Ectodermal cell (in vitro differentiated cells): ENCODE data around the gene FHOD3.
A peak's percentile ranks its signal among the peaks of the same experiment; 100 is the strongest.

Experiments used
- H3K27ac ChIP-seq: 2 replicates; pipeline ENCODE4 v1.7.0; 2013; ENCODE audit warnings: mild to moderate bottlenecking, low read depth, low read length; ENCODE audit not compliant: insufficient read depth, poor library complexity, severe bottlenecking
- H3K27me3 ChIP-seq: 2 replicates; pipeline ENCODE4 v1.7.0; 2013; ENCODE audit warnings: mild to moderate bottlenecking, low read length; ENCODE audit not compliant: insufficient read depth, control insufficient read depth, poor library complexity, severe bottlenecking
- H3K36me3 ChIP-seq: one replicate; pipeline ENCODE4 v1.7.0; 2013; ENCODE audit warnings: low read length; ENCODE audit not compliant: control insufficient read depth, insufficient read depth
- H3K4me1 ChIP-seq: one replicate; pipeline ENCODE4 v1.7.0; 2013; ENCODE audit warnings: low read length; ENCODE audit not compliant: control insufficient read depth, insufficient read depth
- H3K4me3 ChIP-seq: 2 replicates; pipeline ENCODE4 v1.7.0; 2013; ENCODE audit warnings: low read depth, low read length, control low read depth; ENCODE audit not compliant: insufficient read depth
- H3K9me3 ChIP-seq: 2 replicates; pipeline ENCODE4 v1.7.0; 2013; ENCODE audit warnings: mild to moderate bottlenecking, low read length, moderate library complexity; ENCODE audit not compliant: control insufficient read depth
- WGBS, 2 experiments: methylation state at CpG; one replicate each; pipeline ENCODE4 v1.1.7; 2013; ENCODE audit warnings: missing lambda C conversion rate in 2 of 2; 5-methylcytosine and 5-hydroxymethylcytosine counted together

FHOD3 gene

DNA sequence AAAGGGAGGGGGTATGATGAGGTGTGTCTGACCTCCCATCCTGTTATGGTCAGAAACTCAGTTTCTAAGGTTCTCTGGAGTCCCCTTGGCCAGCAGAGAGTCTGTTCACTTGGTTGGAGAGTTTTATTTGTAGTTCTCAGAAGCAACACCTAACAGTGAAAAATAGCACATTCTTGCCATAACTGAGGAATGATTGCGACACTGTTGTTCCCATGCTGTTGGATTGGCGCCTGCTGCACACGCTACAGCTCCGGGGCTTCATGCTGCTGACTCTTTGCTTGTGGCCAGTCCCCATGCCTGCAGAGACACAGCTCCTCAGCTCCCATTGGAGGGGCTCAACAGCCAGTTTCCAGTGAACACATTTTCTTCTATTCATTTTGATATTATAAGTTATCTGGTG lies 489.2 kb downstream of the FHOD3 start:
- peaks cover 11% of the 10 kb centered on the region for H3K4me1 ChIP-seq
- H3K27ac ChIP-seq: no peak overlapping the region
- no peaks in the 10 kb centered on the region for H3K27me3 ChIP-seq
- no peaks in the 10 kb centered on the region for H3K9me3 ChIP-seq
- H3K4me3 ChIP-seq: no peak overlapping the region
- peaks cover 8% of the 10 kb centered on the region for H3K36me3 ChIP-seq
- WGBS, 2 experiments: 92 to 94% methylated on average over 4 of the region's 4 CpGs

DNA sequence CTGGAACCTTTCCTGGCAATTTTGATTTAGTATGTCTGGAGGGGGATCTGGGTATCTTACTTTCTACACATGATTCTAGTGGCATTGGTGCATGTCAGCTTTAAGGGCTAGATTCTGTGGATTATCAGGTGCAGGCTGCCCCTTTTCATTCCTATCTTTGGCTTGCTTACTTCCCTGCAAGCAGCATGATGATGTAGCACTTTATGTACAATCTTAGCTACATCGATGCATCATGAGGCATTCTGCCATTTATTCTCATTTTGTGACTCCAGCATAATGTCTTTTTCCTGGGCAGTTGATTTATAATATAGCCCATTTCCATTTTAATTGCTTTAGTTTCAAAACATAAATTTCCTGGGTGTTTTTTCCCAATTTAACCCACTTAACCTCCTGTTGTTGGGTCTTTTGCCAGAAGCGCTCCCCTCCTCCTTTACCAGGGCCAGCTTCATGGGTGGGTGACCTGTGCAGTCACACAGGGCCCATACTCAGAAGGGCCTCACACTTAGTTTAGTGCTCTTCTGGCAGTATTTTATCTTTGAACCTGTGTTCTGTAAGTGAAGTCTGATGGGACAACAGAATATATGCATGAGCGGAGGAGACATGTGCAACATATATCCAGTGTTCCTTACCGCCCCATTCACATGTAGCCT lies 495.2 kb downstream of the FHOD3 start:
- WGBS, 2 experiments: 94 to 100% methylated on average over 4 of the region's 4 CpGs
- peaks cover 16% of the 10 kb centered on the region for H3K36me3 ChIP-seq
- H3K9me3 ChIP-seq: no peaks in the 10 kb centered on the region
- no peak overlapping the region for H3K27ac ChIP-seq
- no peak overlapping the region for H3K4me3 ChIP-seq
- H3K4me1 ChIP-seq: no peaks in the 10 kb centered on the region
- H3K27me3 ChIP-seq: no peaks in the 10 kb centered on the region

DNA sequence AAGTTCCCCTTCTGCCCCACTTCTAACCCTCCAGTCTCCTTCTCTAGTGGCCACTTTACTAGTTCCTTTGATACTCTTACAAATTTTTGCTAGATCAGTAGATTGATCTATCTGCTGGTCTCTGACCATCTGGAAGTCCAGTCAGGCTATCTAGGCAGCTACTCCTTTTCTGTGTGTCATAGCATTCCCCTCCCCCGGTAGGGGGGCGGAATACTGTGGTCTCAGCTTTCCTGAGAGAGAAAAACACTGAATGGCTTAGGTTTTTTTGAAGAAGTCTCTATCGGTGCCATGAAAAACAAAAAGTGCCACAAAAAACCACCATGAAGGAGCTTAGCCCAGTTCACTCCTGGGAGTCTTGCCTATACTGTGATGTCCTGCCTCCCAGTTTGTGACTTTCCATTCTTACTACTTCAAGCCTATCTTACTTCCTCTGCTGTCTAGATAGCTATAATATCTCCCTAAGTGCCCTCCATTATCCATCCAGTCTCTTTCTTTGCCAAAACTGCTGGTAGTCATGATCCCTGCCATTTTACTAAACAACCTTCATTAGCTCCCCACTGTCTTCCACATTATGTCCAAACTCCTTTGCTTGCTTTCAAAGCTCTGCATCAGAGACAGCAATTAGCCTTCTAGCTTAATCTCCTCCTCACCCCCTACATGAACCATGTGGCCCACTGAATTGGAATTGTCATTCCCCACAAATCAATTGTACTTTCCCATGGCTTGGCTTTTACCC lies 501.4 kb downstream of the FHOD3 start:
- H3K36me3 ChIP-seq: peaks cover 30% of the 10 kb centered on the region
- H3K27ac ChIP-seq: peak overlapping the region; percentile 72
- H3K27me3 ChIP-seq: no peaks in the 10 kb centered on the region
- WGBS, 2 experiments: 61 to 68% methylated on average over 3 of the region's 3 CpGs
- no peaks in the 10 kb centered on the region for H3K9me3 ChIP-seq
- H3K4me1 ChIP-seq: peaks cover 15% of the 10 kb centered on the region
- H3K4me3 ChIP-seq: no peak overlapping the region

DNA sequence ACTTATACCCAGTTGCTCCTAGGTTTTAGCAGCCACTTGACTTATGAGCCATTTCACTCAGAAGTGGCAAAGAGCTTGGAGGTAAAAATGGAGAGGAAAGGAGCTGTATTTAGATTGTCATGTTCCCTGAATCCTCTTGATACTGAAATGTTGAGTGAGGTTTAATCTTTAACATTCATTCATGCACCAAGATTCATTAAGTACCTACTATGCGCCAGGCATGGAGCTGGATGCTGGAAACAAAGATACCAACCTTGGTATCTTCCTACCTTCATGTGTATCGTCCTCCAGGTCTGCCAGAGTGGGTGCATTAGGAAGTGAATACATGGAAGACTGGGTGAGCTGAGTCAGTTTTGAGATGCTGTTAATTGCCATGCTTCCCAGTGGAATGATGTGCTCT lies 507.6 kb downstream of the FHOD3 start:
- Histone ChIP-seq H3K36me3 (peaks cover 46% of the 10 kb centered on the region), H3K9me3 (no peaks in the 10 kb centered on the region), H3K27ac (no peak overlapping the region), H3K4me1 (no peaks in the 10 kb centered on the region), H3K27me3 (no peaks in the 10 kb centered on the region), H3K4me3 (no peak overlapping the region)
- WGBS, 2 experiments: 92 to 98% methylated on average over 2 of the region's 2 CpGs

DNA sequence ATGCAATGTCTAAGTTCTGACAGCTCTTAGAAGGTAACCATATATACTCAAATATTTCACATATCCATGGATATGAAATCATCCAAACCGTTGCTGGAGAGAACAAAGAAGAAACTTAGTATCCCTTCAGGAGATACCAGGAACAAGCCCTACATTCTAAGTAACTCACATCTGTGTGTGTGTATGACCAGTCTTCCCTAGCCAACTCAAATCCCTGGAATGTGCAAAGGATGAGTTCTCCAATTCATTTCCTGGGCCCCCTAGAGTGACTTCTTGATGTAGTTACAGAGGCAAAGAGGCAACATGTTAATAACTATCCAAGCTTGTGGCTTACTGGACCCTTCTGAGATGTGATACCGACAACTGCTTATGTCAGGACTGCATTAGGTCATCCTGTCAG lies 511.2 kb downstream of the FHOD3 start:
- no peaks in the 10 kb centered on the region for H3K27me3 ChIP-seq
- no peaks in the 10 kb centered on the region for H3K4me1 ChIP-seq
- H3K4me3 ChIP-seq: no peak overlapping the region
- 96 to 99% methylated on average over 2 of the region's 2 CpGs for WGBS, 2 experiments
- peaks cover 29% of the 10 kb centered on the region for H3K36me3 ChIP-seq
- H3K9me3 ChIP-seq: no peaks in the 10 kb centered on the region
- no peak overlapping the region for H3K27ac ChIP-seq

DNA sequence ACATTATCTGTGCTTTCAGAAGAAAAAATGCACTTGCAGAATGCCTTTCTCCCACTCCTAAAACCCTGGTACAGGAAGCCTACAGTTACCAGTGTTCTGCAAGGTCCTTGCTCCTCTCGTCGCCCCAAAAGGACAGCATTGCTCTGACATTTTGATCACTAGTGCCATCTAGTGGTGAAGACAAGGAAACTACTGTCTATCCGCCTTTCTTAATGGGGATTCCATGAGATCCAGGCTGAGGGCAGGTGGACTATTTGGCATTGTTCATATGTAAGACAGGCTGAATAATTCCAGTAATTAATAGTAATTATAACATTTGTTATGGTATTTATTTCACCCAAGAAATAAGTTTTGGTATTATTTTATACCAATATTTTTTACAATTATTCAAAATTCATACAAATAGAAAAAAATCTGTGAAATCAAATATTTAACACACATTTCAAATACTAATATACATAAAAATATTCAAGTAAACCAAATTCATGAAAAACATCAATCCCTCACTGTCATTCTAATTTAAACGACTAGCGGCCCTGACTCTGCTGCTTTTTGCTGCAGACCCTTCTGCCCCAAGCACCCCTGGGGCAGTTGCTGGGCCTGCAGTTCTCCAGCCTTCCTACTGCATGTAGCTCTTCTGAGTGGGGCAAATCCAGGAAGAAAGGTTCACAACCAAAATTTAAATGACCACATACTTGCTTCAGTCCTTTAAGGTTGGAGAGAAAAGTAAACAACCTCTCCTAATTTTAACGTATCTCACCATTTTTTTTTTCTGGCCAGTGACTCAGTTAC lies 512.3 kb downstream of the FHOD3 start:
- WGBS, 2 experiments: 50 to 52% methylated on average over 6 of the region's 6 CpGs
- H3K27ac ChIP-seq: no peak overlapping the region
- no peaks in the 10 kb centered on the region for H3K9me3 ChIP-seq
- H3K36me3 ChIP-seq: peaks cover 23% of the 10 kb centered on the region
- no peaks in the 10 kb centered on the region for H3K4me1 ChIP-seq
- no peak overlapping the region for H3K4me3 ChIP-seq
- no peaks in the 10 kb centered on the region for H3K27me3 ChIP-seq

DNA sequence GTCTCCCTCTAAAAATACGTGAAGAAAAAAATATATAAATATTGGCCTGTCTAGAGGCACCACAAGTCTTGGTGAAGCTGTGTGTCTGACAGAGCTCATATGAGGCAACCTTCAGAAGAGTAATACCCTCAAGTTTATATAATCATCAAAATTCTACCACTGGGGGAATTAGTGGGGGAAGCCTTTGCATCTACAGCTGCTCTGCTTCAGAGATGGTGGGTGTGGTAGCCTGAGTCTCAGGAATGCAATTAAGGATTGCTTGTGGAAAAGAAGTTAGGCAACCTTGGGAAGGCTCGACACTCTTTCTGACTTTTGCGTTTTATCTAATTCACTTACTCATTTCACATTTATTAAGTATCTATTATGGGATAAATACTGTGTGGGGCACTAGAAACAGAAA lies 513.9 kb downstream of the FHOD3 start:
- H3K27me3 ChIP-seq: no peaks in the 10 kb centered on the region
- no peak overlapping the region for H3K27ac ChIP-seq
- no peak overlapping the region for H3K4me3 ChIP-seq
- H3K9me3 ChIP-seq: no peaks in the 10 kb centered on the region
- peaks cover 3% of the 10 kb centered on the region for H3K4me1 ChIP-seq
- 100% methylated on average over 1 of the region's 3 CpGs; no CpG with 5 or more reads in 1 of the 2 experiments for WGBS, 2 experiments
- peaks cover 11% of the 10 kb centered on the region for H3K36me3 ChIP-seq

DNA sequence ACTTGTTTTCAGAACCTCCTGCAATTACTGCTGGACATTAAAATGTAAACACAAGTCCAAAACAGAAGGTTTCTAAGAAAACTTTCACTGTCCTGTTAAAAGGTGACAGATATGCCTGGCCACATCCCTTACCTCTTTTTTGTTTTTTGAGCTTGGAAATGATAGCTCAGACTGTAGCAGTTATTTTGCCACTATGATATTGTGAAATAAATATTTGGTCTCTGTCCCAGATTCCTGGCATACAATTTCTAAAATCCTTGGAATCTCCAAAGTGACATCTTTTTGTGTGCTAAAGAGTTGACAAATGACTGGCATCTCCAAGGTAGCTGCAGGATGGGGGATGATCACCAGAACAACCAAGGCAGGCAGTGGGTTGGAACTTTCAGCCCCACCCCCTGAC lies 514.4 kb downstream of the FHOD3 start:
- Histone ChIP-seq H3K27me3 (no peaks in the 10 kb centered on the region), H3K36me3 (peaks cover 11% of the 10 kb centered on the region), H3K27ac (no peak overlapping the region), H3K9me3 (no peaks in the 10 kb centered on the region), H3K4me1 (peaks cover 3% of the 10 kb centered on the region), H3K4me3 (no peak overlapping the region)

DNA sequence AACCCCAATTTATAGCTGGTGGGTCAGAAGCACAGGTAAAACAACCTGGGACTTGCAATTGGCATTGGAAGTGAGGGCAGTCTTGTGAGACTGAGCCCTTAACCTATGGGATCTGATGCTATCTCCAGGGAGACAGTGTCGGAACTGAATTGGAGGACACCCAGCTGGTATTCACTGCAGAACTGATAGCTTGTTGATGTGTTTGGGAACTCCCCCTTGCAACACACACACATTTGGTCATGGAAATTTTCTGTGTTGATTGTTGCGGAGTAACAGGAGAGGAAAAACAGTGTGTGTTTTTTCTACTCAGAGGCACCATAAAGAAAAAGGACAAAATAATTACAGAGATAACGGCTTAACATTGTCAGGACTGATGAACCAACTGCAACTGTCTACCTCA lies 515.2 kb downstream of the FHOD3 start:
- no peak overlapping the region for H3K27ac ChIP-seq
- H3K4me3 ChIP-seq: no peak overlapping the region
- peaks cover 17% of the 10 kb centered on the region for H3K36me3 ChIP-seq
- 95 to 96% methylated on average over 3 of the region's 3 CpGs for WGBS, 2 experiments
- no peaks in the 10 kb centered on the region for H3K27me3 ChIP-seq
- H3K4me1 ChIP-seq: peaks cover 3% of the 10 kb centered on the region
- H3K9me3 ChIP-seq: no peaks in the 10 kb centered on the region

DNA sequence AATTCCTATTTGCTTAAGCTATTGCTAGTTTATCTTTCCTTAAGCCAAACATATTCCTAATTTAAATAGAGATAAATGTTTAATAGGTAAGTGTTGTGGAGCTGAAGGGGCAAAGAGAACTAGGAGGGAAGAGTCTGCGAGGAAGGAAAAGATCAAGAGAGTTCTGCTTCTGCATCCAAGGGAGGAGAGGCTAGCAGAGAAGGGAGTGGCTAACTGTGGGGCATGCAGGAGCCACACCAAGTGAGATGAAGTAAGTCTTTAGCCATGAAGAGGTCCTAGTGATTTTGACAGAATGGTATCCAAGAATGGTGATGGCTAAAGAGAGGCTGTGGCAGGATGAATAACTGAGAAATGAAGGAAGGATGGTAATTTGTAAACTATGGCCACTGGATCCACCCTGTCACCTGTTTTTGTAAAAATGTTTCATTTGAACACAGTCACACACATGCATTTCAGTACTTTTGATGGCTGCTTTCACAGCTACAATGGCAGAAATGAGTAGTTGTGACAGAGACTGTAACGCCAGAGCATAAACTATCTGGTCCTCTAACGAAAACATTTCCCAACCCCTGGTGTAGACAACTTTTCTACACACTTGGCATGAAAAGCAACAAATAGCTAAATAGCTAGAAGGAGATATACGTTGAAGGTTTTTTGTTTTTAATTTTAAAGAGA lies 515.7 kb downstream of the FHOD3 start:
- Histone ChIP-seq H3K36me3 (peaks cover 19% of the 10 kb centered on the region), H3K4me1 (peaks cover 3% of the 10 kb centered on the region), H3K9me3 (no peaks in the 10 kb centered on the region), H3K27me3 (no peaks in the 10 kb centered on the region), H3K27ac (no peak overlapping the region), H3K4me3 (no peak overlapping the region)
- 95 to 97% methylated on average over 3 to 4 of the region's 4 CpGs for WGBS, 2 experiments
